Nephron (organoid): ENCODE data around the gene TSN.
A peak's percentile ranks its signal among the peaks of the same experiment; 100 is the strongest.

Experiments
- H3K27ac Mint-ChIP-seq, 3 experiments: 2 replicates each; pipeline ENCODE4 v1.8.0; 2020; ENCODE audit warnings: mixed read lengths in 3 of 3, mild to moderate bottlenecking in 2 of 3, moderate library complexity in 1 of 3
- H3K27me3 Mint-ChIP-seq: 2 replicates; pipeline ENCODE4 v1.8.0; 2021; ENCODE audit warnings: low read depth, mild to moderate bottlenecking, moderate library complexity, mixed read lengths
- H3K36me3 Mint-ChIP-seq: 2 replicates; pipeline ENCODE4 v1.8.0; 2020; ENCODE audit warnings: low read depth, mixed read lengths
- H3K4me1 Mint-ChIP-seq: 2 replicates; pipeline ENCODE4 v1.8.0; 2020; ENCODE audit warnings: mixed read lengths
- H3K4me3 Mint-ChIP-seq, 3 experiments: 2 replicates each; pipeline ENCODE4 v1.8.0; 2020; ENCODE audit warnings: mild to moderate bottlenecking in 3 of 3, mixed read lengths in 3 of 3, moderate library complexity in 2 of 3
- H3K9me3 Mint-ChIP-seq: 2 replicates; pipeline ENCODE4 v1.8.0; 2020; ENCODE audit warnings: mixed read lengths
- TF ChIP-seq, protein P1 (sequence below), 3 experiments: fragments of 200-600 bp; sonication (generic); IDR thresholded peaks; one replicate each; pipeline ENCODE4 v1.5.0; 2021; ENCODE audit warnings: antibody characterized with exemption in 3 of 3; ENCODE audit not compliant: unreplicated experiment in 3 of 3

Gene TSN

DNA sequence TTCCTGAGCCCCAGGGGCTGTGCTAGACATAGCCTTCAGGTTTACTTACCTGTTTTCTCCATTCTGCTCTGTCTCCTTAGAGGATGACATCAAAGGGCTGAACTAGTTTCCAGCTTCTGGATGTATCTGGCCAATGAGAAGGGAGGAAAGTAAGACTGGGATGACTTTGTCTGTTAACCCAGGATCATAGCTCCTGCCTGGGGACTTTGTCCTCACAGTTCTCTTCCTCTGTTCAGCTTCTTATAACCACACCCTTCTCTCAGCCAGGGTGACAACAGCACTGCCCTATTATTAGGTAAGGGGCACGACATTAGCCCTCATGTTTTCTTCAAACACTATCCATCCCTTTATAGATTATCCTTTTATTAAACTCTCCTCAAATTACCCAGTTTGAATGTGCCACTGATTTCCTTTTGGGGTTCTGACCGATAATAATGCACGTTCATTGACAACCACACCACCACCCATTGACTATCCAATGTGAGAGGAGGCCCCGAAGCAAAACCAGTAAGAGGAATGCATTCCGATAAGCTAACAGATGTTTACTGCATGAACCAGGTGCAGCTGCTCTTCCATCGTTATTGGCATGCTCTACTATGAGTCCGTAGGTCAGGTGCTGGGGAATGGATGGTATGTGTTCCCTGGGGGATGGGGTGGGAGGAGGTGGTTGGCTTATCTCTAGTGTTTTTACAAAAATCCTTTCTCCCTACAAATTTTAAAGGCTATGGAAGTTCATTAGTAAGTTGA, 23.5 kb downstream of the TSN start:
- Mint-ChIP-seq H3K27ac (no peak overlapping the region), H3K4me3 (no peak overlapping the region)

DNA sequence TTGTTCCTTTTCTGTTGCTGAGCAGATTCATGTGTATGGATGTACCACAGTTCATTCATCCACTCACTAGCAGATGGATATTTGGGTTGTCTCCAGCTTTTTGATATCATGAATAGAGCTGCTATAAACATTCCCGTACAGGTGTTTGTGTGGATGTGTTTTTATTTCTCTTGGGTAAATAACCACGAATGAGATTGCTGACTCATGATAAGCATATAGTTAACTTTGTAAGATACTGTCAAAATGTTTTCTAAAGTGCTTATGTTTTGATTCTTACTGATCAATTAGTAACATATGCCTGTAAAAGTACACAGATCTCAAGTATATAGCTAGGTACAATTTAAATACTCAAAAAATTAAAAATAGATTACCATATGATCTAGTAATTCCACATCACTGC, 27.7 kb downstream of the TSN start:
- Mint-ChIP-seq H3K27me3 (no peaks in the 10 kb centered on the region), H3K4me1 (peaks cover 6% of the 10 kb centered on the region), H3K9me3 (peaks cover 2% of the 10 kb centered on the region), H3K36me3 (no peaks in the 10 kb centered on the region), H3K27ac (no peak overlapping the region), H3K4me3 (no peak overlapping the region)
- TF ChIP-seq, protein P1, sequence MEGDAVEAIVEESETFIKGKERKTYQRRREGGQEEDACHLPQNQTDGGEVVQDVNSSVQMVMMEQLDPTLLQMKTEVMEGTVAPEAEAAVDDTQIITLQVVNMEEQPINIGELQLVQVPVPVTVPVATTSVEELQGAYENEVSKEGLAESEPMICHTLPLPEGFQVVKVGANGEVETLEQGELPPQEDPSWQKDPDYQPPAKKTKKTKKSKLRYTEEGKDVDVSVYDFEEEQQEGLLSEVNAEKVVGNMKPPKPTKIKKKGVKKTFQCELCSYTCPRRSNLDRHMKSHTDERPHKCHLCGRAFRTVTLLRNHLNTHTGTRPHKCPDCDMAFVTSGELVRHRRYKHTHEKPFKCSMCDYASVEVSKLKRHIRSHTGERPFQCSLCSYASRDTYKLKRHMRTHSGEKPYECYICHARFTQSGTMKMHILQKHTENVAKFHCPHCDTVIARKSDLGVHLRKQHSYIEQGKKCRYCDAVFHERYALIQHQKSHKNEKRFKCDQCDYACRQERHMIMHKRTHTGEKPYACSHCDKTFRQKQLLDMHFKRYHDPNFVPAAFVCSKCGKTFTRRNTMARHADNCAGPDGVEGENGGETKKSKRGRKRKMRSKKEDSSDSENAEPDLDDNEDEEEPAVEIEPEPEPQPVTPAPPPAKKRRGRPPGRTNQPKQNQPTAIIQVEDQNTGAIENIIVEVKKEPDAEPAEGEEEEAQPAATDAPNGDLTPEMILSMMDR (IDR thresholded peaks at IDR 0.05; ENCODE audit: unreplicated experiment in 3 of 3) = no peak

More for the DNA sequence above, 23.5 kb downstream of the TSN start:
- TF ChIP-seq, protein P1 (IDR thresholded peaks at IDR 0.05; ENCODE audit: unreplicated experiment in 3 of 3) = no peak
- Mint-ChIP-seq H3K4me1 (peaks cover 14% of the 10 kb centered on the region), H3K9me3 (no peaks in the 10 kb centered on the region), H3K27me3 (no peaks in the 10 kb centered on the region), H3K36me3 (no peaks in the 10 kb centered on the region)

DNA sequence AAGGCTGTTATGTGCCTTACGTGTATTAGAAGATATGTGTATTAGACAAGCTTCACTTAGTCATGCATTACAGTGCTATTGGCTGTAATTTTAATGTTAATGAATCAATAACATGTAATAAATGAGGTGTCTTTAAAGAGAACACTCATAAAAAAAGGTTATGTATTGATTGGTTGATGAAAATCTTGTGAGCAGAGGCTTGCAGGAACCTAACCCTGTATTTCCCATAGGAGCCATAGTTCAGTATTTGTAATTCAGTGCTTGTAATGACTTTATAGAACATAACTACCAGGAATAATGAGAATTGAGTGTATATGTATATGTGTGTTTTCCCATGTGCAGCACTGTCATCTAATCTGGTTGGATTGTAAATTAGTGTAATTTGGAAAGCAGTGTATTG, 33.2 kb downstream of the TSN start:
- Mint-ChIP-seq H3K4me3 (no peak overlapping the region), H3K4me1 (peaks cover 17% of the 10 kb centered on the region), H3K27me3 (no peaks in the 10 kb centered on the region), H3K9me3 (peaks cover 4% of the 10 kb centered on the region), H3K36me3 (no peaks in the 10 kb centered on the region), H3K27ac (no peak overlapping the region)
- TF ChIP-seq, protein P1 (IDR thresholded peaks at IDR 0.05; ENCODE audit: unreplicated experiment in 3 of 3) = no peak

DNA sequence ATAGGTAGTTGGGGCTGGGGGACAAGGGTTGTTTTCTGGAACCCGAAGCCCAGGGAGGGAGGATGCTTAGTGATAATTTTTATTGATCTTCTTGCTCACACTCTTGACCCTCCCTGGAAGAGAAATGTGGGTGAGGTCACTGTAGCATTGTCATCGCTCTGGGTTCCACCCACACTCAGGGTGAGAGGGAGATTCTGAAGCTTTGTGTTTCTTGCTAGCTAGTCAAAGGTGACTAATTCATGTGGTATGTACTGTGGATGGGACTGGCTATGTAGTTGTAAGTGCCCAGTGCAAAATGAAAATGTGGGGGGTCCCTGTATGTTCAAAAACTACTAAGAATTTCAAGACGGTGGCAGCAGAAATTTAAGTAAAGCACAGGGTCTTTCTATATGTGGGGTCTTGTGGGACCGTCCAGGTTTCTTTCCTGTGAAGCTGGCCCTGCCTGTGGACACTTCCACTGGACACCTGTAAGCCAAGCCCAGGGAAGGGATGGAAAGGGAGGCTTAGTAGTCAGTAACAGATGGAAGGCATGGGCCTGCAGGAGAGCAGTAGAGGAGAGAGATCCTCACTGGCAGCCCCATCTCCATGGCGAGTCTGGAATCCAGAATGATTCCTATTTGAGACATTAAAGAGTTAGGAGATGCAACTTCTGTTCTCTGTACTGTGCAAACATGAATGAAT, 35.0 kb downstream of the TSN start:
- TF ChIP-seq, protein P1 (IDR thresholded peaks at IDR 0.05; ENCODE audit: unreplicated experiment in 3 of 3) = no peak
- Mint-ChIP-seq H3K27me3 (no peaks in the 10 kb centered on the region), H3K4me1 (peaks cover 17% of the 10 kb centered on the region), H3K27ac (no peak overlapping the region), H3K4me3 (no peak overlapping the region), H3K36me3 (no peaks in the 10 kb centered on the region), H3K9me3 (peaks cover 4% of the 10 kb centered on the region)

DNA sequence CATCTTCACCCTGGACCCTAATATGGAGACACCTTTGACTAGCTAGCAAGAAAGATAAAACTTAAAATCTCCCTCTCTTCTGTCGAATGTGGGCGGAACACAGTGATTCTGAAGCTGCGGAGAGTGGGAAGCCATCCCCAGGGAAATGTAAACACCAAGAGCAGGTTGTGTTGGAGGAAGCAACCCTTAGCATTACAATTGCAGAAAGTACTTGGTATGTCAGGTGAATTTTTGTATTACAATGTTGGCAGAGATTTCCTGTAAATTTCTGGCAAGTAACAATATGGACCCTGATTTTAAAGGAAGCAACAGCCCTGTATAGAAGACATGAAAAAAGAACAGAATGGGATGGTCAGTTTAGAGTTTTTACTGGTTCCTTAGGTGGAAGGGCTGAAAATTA, 35.8 kb downstream of the TSN start:
- Mint-ChIP-seq H3K4me1 (peaks cover 17% of the 10 kb centered on the region), H3K9me3 (peaks cover 4% of the 10 kb centered on the region), H3K4me3 (no peak overlapping the region), H3K27ac (peak overlapping the region in 2 of 3 experiments; percentile 37 to 53), H3K27me3 (no peaks in the 10 kb centered on the region), H3K36me3 (no peaks in the 10 kb centered on the region)
- TF ChIP-seq, protein P1 (IDR thresholded peaks at IDR 0.05; ENCODE audit: unreplicated experiment in 3 of 3) = no peak
